GM19438 (cell line): ENCODE data around the gene GLYATL1.
"Not testable (repeated sequence)": the region's sequence is repeated elsewhere in the genome, so short reads cannot be mapped to it uniquely, and the experiment has no call there.

Source experiments
- ATAC-seq: cut with Tn5 transposase; IDR thresholded peaks from one replicate; pipeline ENCODE4 v1.9.1; 2021; ENCODE audit warnings: low read depth; ENCODE audit not compliant: unreplicated experiment

The GLYATL1 gene

DNA sequence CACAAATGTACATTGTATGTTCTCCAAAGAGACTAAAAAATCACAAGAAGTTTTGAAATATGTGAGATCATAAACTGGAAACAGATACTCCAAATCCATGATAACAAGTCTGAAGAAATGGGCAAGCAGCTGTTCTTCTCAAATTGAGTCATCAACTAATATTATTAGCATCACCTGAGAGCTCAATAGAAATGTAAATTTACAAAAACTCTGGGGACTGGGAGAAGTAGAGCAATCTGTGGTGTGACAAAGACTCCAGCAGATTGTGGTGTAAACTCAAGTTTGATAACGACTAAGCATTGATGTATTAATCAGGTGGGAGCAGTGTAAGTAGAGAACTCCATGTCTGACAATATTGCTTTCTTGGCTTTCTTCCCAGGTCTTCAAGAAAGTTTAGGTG lies 53.2 kb downstream of the GLYATL1 start:
- ATAC-seq: no peak

DNA sequence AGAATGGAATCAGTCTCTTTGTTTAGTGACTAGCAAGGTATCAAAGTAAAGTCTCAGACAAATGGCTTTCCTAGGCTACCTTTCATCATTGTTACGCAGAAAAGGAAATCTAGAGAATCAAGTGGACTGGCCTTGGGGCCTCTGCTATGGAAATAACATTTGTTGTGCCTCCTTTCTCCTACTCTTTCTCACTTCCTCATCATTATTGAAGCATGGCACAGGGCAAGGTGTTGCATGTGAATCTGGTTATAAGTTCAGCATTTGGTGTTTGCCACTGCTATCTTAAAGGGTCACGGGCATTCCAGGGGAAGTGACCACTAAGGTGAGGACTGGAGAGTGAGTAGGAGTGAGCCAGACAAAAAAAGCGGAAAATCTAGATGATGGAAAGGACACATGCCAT lies 54.9 kb downstream of the GLYATL1 start:
- ATAC-seq: no peak

DNA sequence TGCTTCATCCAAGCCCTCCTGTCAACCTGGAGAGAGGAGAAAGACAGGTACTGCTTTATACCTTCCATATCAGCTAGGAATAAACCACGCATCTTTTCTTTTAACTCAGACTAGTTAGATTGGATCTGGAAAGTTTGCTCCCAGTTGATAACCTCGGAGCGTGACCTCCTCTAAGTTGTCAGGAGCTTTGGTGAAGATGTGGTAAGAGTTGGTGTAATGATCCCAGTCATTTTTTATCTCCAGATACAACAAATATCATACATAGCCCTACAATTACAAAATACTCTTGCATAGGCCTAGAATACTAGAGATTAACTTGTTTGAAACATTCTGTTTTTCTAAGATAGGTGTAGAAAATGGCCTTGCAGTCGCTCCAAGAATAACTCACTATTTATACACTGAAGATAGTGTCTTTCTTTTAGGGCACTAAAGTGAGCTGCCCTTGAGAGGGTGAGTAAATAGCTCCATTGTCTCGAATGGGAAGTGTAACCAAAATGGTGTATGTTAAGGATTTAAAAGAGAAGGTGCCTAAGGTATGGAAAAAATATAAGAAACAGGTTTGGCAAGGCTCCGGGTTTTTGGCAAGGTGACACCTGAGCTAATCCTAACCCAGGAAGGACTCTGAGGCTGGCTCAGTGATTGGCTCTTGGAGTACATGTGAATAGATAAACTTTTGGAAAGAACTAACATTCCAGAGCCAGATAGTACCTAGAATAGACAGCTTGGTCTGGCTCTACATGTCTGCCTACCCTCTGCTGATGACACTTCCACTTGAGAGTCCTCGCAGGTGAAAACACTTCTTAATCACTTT lies 59.4 kb downstream of the GLYATL1 start:
- ATAC-seq: peak; percentile 19

DNA sequence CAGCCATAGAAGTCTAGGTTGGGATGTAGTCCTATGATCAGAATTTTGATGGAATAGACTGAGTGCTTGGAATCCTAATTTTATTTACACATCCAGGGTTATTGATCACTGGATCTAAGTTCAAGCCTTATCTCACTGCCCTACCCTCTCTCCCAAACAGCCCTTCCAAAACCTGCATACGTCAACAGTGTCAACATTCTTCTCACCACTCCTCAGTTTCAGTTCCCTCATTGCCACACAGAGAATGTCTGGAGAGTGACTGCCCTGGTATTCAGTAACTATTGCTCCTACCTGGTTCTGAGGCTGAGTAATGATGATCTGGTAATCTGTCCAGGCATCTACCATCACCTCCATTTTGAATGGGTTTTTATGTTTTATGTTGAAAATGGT lies 60.0 kb downstream of the GLYATL1 start:
- ATAC-seq: peak; percentile 97

DNA sequence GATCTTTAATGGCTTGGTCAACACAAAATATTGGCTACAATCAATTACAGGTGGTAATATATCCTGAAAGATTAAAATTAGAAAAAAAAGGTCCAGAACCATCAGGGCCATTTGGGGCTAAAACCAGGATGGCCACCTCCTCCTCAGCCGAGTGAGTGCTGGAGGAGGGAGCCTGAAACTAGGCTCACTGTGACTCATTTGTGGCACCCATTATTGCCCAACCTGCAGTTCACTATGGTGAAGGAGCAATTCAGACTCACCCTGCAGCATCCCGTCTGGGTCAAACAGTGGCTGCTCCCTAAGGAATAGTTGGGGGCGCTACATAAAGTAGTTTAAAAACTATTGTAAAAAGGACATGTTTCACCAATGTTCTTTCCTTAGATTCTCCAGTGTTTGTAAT lies 60.7 kb downstream of the GLYATL1 start:
- ATAC-seq: no peak

DNA sequence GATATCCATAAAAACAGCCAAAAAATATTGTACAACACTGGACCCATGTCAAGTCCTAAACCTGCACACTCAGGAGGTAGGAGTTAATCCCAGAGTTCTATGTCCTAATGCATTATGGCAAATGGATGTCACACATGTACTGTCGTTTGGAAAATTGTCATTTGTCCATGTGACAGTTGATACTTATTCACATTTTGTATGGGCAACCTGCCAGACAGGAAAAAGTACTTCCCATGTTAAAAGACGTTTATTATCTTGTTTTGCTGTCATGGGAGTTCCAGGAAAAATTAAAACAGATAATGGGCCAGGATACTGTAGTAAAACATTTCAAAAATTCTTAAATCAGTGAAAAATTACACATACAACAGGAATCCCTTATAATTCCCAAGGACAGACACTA lies 62.7 kb downstream of the GLYATL1 start:
- ATAC-seq: not testable (repeated sequence)
